SK-N-SH (cell line): ENCODE results near the gene CHRNA5. TPM values are rescaled to one million over a fixed set of nuclear protein-coding genes. Genes with fewer than 3 reads are reported as not detected.

Experiments used
- CTCF ChIA-PET: fragments of 300-600, 350-600 bp; formaldehyde crosslinking; extraction: SDS; loops from one replicate; lab custom pipeline; 2021; lab: Yijun Ruan, JAX
- POLR2A ChIA-PET: fragments of 350-600 bp; sonication (Branson Sonifier 250); formaldehyde crosslinking; extraction: SDS; loops from one replicate; lab custom pipeline; 2020; ENCODE audit warnings: antibody characterized with exemption, inconsistent platforms; lab: Yijun Ruan, JAX
- DNase-seq: peaks from one replicate; pipeline ENCODE4 v3.0.0; 2012
- H2AFZ ChIP-seq: fragments of 200-600 bp; sonication (generic); 2 replicates; pipeline ENCODE4 v1.8.1; 2016; ENCODE audit warnings: antibody characterized with exemption, mild to moderate bottlenecking, low read depth
- H3F3A ChIP-seq: fragments of 200-600 bp; sonication (generic); replicated peaks from 2 replicates; pipeline ENCODE3; 2016; ENCODE audit warnings: antibody characterized with exemption, mild to moderate bottlenecking; ENCODE audit not compliant: insufficient read depth
- H3K27ac ChIP-seq, 2 experiments: fragments of 200-500 bp in 1 of 2; fragments of 200-600 bp in 1 of 2; sonication (Bioruptor generic) in 1 of 2; sonication (generic), shearing (Covaris generic) in 1 of 2; 2 replicates each; pipeline versions ENCODE4 v1.5.1 to v1.6.1; 2014 to 2016; ENCODE audit warnings: low read depth in 2 of 2, inconsistent platforms in 1 of 2, low read length in 1 of 2, mild to moderate bottlenecking in 1 of 2, mixed read lengths in 1 of 2
- H3K27me3 ChIP-seq: fragments of 200-600 bp; sonication (generic), shearing (Covaris generic); 2 replicates; pipeline ENCODE4 v1.6.1; 2016; ENCODE audit warnings: mixed run types; ENCODE audit not compliant: insufficient read depth
- H3K36me3 ChIP-seq, 2 experiments: fragments of 200-500 bp in 1 of 2; fragments of 200-600 bp in 1 of 2; sonication (Bioruptor generic) in 1 of 2; sonication (generic) in 1 of 2; replicated peaks in 1 of 2; 2 replicates each; pipeline versions ENCODE3 to v1.5.1; 2014 to 2016; ENCODE audit warnings: low read length in 1 of 2, mild to moderate bottlenecking in 1 of 2; ENCODE audit not compliant: insufficient read depth in 2 of 2, control insufficient read depth in 1 of 2
- H3K4me1 ChIP-seq, 2 experiments: fragments of 200-500 bp in 1 of 2; fragments of 200-600 bp in 1 of 2; sonication (Bioruptor generic) in 1 of 2; sonication (generic), shearing (Covaris generic) in 1 of 2; 2 replicates each; pipeline versions ENCODE4 v1.5.1 to v1.6.1; 2014 to 2016; ENCODE audit warnings: low read depth in 1 of 2, low read length in 1 of 2, mixed run types in 1 of 2; ENCODE audit not compliant: insufficient read depth in 2 of 2, control insufficient read depth in 1 of 2
- H3K4me2 ChIP-seq: fragments of 200-600 bp; sonication (generic), shearing (Covaris generic); 2 replicates; pipeline ENCODE4 v1.6.1; 2017; ENCODE audit warnings: mixed run types
- H3K4me3 ChIP-seq, 2 experiments: fragments of 200-500 bp in 1 of 2; fragments of 200-600 bp in 1 of 2; sonication (Bioruptor generic) in 1 of 2; sonication (generic), shearing (Covaris generic) in 1 of 2; 2 replicates each; pipeline versions ENCODE4 v1.5.1 to v1.8.1; 2014 to 2016; ENCODE audit warnings: low read depth in 2 of 2, inconsistent platforms in 1 of 2, low read length in 1 of 2, mild to moderate bottlenecking in 1 of 2, mixed read lengths in 1 of 2, moderate library complexity in 1 of 2
- H3K79me2 ChIP-seq: fragments of 200-600 bp; sonication (generic); 2 replicates; pipeline ENCODE4 v1.8.1; 2017; ENCODE audit warnings: mild to moderate bottlenecking; ENCODE audit not compliant: insufficient read depth
- H3K9ac ChIP-seq: fragments of 200-600 bp; sonication (generic); 2 replicates; pipeline ENCODE4 v1.6.1; 2017; ENCODE audit warnings: mixed run types
- H3K9me2 ChIP-seq: fragments of 200-600 bp; sonication (generic); 2 replicates; pipeline ENCODE4 v1.6.1; 2017; ENCODE audit warnings: mixed run types
- H3K9me3 ChIP-seq: fragments of 200-600 bp; sonication (generic); 2 replicates; pipeline ENCODE4 v1.6.1; 2017; ENCODE audit warnings: mixed run types, mild to moderate bottlenecking, moderate library complexity
- H4K20me1 ChIP-seq: fragments of 200-600 bp; sonication (generic); 2 replicates; pipeline ENCODE4 v1.6.1; 2017; ENCODE audit warnings: mild to moderate bottlenecking, mixed run types; ENCODE audit not compliant: insufficient read depth
- CTCF ChIP-seq: fragments of 200-600 bp; sonication (generic); IDR thresholded peaks from 2 replicates; pipeline ENCODE4 v1.6.1; 2017; ENCODE audit warnings: antibody characterized with exemption, mild to moderate bottlenecking, moderate library complexity
- ELF1 ChIP-seq: IDR thresholded peaks from 2 replicates; pipeline ENCODE4 v1.4.0; 2012
- EP300 ChIP-seq, 2 experiments: IDR thresholded peaks; 2 replicates each; pipeline versions ENCODE4 v1.4.0 to v1.6.1; 2012; ENCODE audit warnings: borderline replicate concordance in 1 of 2, low read depth in 1 of 2, low read length in 1 of 2
- FOSL2 ChIP-seq: IDR thresholded peaks from 2 replicates; pipeline ENCODE4 v1.4.0; 2012; ENCODE audit warnings: low read depth, mild to moderate bottlenecking, moderate library complexity, borderline replicate concordance
- FOXJ3 ChIP-seq: sonication (generic); formaldehyde crosslinking; IDR thresholded peaks from 2 replicates; pipeline ENCODE4 v1.5.1; 2020; ENCODE audit warnings: mild to moderate bottlenecking, missing genetic modification reagents
- GABPA ChIP-seq: IDR thresholded peaks from 2 replicates; pipeline ENCODE4 v1.4.0; 2012; ENCODE audit warnings: low read depth, mild to moderate bottlenecking
- GATA2 ChIP-seq: sonication (generic); formaldehyde crosslinking; IDR thresholded peaks from 2 replicates; pipeline ENCODE4 v1.5.0; 2020; ENCODE audit warnings: mild to moderate bottlenecking, missing genetic modification reagents
- MAX ChIP-seq: IDR thresholded peaks from 2 replicates; pipeline ENCODE4 v1.4.0; 2012; ENCODE audit warnings: low read depth
- NFIC ChIP-seq: IDR thresholded peaks from 2 replicates; pipeline ENCODE4 v1.4.0; 2012; ENCODE audit warnings: borderline replicate concordance
- NRF1 ChIP-seq: IDR thresholded peaks from 2 replicates; pipeline ENCODE4 v1.6.1; 2012; ENCODE audit warnings: low read depth, mild to moderate bottlenecking, low read length
- POLR2AphosphoS5 ChIP-seq: IDR thresholded peaks from 2 replicates; pipeline ENCODE4 v1.6.1; 2012; ENCODE audit warnings: low read depth, low read length
- RCOR1 ChIP-seq: fragments of 150-350 bp; IDR thresholded peaks from 2 replicates; pipeline ENCODE4 v1.6.1; 2017; ENCODE audit warnings: antibody characterized with exemption, low read length
- REST ChIP-seq: IDR thresholded peaks from 2 replicates; pipeline ENCODE4 v1.6.1; 2012; ENCODE audit warnings: mild to moderate bottlenecking, low read depth, low read length, moderate library complexity
- RXRA ChIP-seq: IDR thresholded peaks from 2 replicates; pipeline ENCODE4 v1.4.0; 2012; ENCODE audit warnings: low read depth, mild to moderate bottlenecking, borderline replicate concordance
- TAF1 ChIP-seq: IDR thresholded peaks from 2 replicates; pipeline ENCODE4 v1.6.1; 2012; ENCODE audit warnings: low read depth, mild to moderate bottlenecking, low read length, moderate library complexity, borderline replicate concordance
- TCF12 ChIP-seq: IDR thresholded peaks from 2 replicates; pipeline ENCODE4 v1.4.0; 2012
- USF2 ChIP-seq: fragments of 150-350 bp; IDR thresholded peaks from 2 replicates; pipeline ENCODE4 v1.6.1; 2017; ENCODE audit warnings: antibody characterized with exemption, low read length, low read depth, borderline replicate concordance
- YY1 ChIP-seq: IDR thresholded peaks from 2 replicates; pipeline ENCODE4 v1.4.0; 2012; ENCODE audit warnings: low read depth, mild to moderate bottlenecking
- ZBTB33 ChIP-seq: IDR thresholded peaks from 2 replicates; pipeline ENCODE4 v1.4.0; 2012; ENCODE audit warnings: low read depth, borderline replicate concordance
- WGBS: methylation state at CpG from one replicate; pipeline ENCODE4 v1.1.6; 2017; ENCODE audit warnings: low lambda C conversion rate; 5-methylcytosine and 5-hydroxymethylcytosine counted together
- polyA plus RNA-seq, 3 experiments: library from polyadenylated mRNA; depleted of rRNA; stranded (reverse); fragments of >200 nt; gene quantifications; 2 replicates each; pipeline ENCODE4 v1.2.3, GENCODE V29; 2012
- TF ChIP-seq, protein P1 (sequence below): IDR thresholded peaks from 2 replicates; pipeline ENCODE4 v1.4.0; 2012; ENCODE audit warnings: low read depth, borderline replicate concordance

Gene CHRNA5
- polyA plus RNA-seq, 1 of the 3 experiments (the other 2 are of a cell fraction): 5.5 TPM

DNA sequence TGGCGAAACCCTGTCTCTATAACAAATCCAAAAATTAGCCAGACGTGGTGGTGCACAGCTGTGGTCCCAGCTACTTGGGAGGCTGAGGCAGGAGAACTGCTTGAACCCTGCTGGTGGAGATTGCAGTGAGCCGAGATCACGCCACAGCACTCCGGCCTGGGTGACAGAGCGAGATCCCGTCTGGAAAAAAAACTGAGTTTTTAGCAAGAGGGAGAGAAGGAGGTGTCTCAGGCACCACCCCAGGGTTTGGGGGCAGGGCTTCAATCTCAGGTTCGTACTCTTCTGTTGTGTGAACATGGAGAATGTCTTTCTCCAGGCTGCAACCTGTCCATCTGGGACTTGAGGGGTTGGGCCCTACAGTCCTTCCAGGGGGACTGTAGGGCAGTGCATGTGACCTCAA is 52.7 kb downstream of the CHRNA5 start (continued):
- no peak for TF ChIP-seq REST
- no peak for TF ChIP-seq CTCF
- no peak for TF ChIP-seq RXRA
- TF ChIP-seq, all 33 proteins: peak for 0

DNA sequence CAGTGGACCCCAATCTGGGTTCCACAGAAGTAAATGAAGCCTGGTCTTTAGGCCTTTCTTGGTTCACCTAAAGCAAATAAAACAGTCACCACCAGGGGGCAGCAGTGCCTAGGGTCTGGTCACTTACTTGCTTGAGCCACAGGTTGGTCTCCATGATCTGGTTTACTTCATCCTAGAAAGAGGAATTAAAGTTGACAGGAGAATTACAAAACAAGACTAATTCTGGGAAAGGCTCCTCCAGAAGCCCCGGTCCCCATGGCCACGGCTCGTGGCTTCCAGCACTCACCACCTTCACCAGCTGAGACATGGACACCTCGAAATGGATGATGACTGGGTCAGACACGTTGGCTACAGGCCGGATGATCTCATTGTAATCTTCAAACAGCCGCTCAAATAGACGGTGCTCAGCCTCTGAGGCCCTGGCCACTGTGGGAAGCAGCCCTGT is 53.2 kb downstream of the CHRNA5 start:
- ChIA-PET CTCF (interaction anchor here (0.7 to 5.3 kb wide), 25 partner anchors 10 to 232 kb away, joined by 3 to 57 read pairs (median 6); partner anchors contain the start of genes CHRNA5 and PSMA4), POLR2A (interaction anchor here (0.6 to 4.3 kb wide), 10 partner anchors 20 to 133 kb away, joined by 3 to 55 read pairs (median 14); partner anchors contain the start of genes CHRNA5 and CHRNB4)
- H3K9me3 ChIP-seq: no peaks in the 10 kb centered on the region
- H3K27me3 ChIP-seq: peaks cover 36% of the 10 kb centered on the region
- peak overlapping the region; percentile 30 to 99; a peak in 3 of 4 replicates for H3K27ac ChIP-seq
- H3K4me2 ChIP-seq: peak overlapping the region; percentile 53
- peaks cover 4 to 43% of the 10 kb centered on the region in 2 experiments; a peak in 2 of 4 replicates for H3K4me1 ChIP-seq
- H3K9ac ChIP-seq: no peak overlapping the region
- H3F3A ChIP-seq: peaks cover 4% of the 10 kb centered on the region
- H3K9me2 ChIP-seq: no peaks in the 10 kb centered on the region
- H2AFZ ChIP-seq: no peak overlapping the region
- peak overlapping the region; percentile 16 to 59; a peak in 2 of 4 replicates for H3K4me3 ChIP-seq
- WGBS: 2% methylated on average over 8 of the region's 8 CpGs
- DNase-seq: peak; percentile 89
- peaks cover 15% of the 10 kb centered on the region for H4K20me1 ChIP-seq
- H3K36me3 ChIP-seq: peaks cover 0 to 2% of the 10 kb centered on the region in 2 experiments
- no peaks in the 10 kb centered on the region for H3K79me2 ChIP-seq
- peak; percentile 95 for TF ChIP-seq RXRA
- peak; percentile 91 for TF ChIP-seq MAX
- peak; percentile 77; the same call in 1 of the 2 replicates for TF ChIP-seq FOSL2
- TF ChIP-seq GATA2 (CRISPR knock-in tag): no peak
- no peak; the same call in 1 of the 2 replicates for TF ChIP-seq TAF1
- peak; percentile 97 for TF ChIP-seq RCOR1
- TF ChIP-seq NFIC: peak; percentile 93
- peak; percentile 91 to 93 for TF ChIP-seq EP300 (IDR thresholded peaks at IDR 0.05; ENCODE audit: borderline replicate concordance in 1 of 2, low read depth in 1 of 2, low read length in 1 of 2)
- TF ChIP-seq ELF1: 0 out of 2 replicates have a peak, but pooled peaks have one; percentile 21
- peak; percentile 100 for TF ChIP-seq TCF12
- peak; percentile 89 for TF ChIP-seq ZBTB33
- TF ChIP-seq USF2: no peak
- TF ChIP-seq, protein P1, sequence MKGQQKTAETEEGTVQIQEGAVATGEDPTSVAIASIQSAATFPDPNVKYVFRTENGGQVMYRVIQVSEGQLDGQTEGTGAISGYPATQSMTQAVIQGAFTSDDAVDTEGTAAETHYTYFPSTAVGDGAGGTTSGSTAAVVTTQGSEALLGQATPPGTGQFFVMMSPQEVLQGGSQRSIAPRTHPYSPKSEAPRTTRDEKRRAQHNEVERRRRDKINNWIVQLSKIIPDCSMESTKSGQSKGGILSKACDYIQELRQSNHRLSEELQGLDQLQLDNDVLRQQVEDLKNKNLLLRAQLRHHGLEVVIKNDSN: peak; percentile 55; the same call in 1 of the 2 replicates
- TF ChIP-seq POLR2AphosphoS5: peak; percentile 96
- TF ChIP-seq YY1: peak; percentile 66; the same call in 1 of the 2 replicates
- no peak for TF ChIP-seq NRF1
- peak; percentile 35; the same call in 1 of the 2 replicates for TF ChIP-seq GABPA
- TF ChIP-seq FOXJ3 (CRISPR knock-in tag): no peak
